SKM-1 (cell line): ENCODE results near the gene ZFPL1.

Experiments
- DNase-seq: peaks from one replicate; lab custom pipeline; 2025; ENCODE audit not compliant: unreplicated experiment; lab: John Stamatoyannopoulos, UW

ZFPL1 gene

DNA sequence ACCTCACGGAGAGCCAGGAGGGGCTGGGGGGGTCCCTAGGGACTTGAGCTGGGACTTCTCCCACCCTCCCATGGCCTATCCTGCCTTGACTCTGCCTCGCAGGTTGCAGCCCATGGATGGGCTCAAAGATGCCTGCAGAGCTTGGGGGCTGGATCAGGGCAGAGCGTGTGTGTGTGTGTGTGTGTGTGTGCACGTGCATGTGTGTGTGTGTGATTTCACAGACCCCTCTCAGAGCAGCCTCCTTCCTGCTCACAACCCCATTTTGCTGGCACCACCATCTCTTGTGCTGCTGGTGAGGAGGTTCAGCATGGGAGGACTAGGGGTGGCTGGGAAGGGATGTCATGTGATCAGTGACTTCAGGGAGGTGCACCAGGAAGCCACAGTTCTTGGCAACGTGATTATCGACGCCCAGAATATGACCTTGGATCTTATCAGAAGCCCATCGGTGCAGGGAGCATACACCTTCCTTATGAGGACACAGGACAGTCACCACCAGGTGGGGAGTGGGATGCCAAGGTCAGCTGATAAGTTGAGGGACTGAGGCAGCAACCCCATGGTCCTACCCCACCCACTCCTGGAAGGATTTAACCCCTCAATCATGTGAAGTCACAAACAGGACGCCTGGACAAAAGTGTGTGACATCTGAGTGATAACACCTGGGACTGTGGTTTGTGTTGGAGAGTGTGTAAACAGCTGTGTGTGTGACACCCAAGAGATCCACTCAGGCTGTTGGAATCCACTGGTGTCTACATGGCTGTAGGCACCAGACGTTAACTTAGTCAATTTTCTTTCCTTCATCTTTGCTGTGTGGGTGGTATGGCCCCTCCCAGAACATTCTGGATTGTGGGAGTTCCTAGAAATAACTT is 23.8 kb upstream of the ZFPL1 start:
- DNase-seq: no peak

DNA sequence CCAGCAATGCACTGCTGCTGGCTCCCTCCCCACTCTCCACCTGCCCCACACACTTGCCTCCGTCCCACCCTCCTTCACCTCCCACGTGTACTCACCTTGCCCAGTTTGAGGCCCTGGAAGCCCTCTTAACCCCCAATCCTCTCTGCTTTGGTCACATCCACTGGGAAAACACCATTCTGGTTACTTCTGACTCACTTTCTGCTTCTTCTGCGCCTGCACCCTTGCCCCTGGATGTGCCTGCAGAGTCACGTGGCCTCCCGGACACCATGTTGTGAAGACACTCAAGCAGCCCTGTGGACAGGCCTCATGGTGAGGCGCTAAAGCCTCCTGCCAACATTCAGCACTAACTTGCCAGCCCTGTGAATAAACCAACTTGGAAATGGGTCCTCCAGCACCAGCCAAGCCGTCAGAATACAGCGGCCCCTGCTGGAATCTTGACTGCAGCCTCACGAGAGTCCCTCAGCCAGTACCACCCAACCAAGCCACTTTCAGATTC is 23.1 kb upstream of the ZFPL1 start:
- no peak for DNase-seq

DNA sequence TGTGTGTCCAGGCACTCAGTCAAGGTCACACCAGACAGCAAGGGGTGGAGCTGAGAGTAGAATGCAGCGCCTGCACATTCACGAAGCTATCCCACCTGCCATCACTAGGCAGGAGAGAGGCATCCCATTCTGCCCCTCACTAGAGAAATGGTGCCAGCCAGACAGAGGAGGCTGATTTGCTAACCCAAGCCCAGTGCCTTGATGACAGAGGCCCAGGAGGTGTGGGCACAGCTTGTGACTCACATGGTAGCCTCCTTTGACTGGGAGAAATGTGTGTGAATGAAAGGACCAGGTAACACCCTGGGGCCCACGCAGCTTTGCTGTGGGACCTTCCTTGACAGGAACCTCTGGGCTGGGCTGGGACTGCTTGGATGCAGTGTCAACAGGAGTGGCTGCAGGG is 20.5 kb upstream of the ZFPL1 start:
- DNase-seq: no peak

DNA sequence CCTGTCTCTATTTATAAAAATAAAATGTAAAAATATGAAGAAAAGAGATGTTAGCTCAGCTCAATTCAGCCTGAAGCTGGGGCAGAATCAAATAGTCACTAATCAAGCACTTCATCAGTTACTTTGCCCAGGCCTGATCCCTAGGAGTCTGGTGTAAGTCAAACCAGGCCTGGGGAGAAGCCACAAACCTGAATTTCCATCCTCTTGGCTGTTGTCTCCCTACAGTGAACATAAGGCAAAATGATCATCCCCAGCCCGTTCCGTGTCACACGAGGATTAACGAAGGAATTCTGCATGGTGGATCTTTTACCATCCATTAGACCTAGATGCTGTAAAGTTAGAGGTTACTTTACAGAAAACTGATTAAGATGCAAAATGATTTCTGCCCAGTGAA is 19.2 kb upstream of the ZFPL1 start:
- no peak for DNase-seq

DNA sequence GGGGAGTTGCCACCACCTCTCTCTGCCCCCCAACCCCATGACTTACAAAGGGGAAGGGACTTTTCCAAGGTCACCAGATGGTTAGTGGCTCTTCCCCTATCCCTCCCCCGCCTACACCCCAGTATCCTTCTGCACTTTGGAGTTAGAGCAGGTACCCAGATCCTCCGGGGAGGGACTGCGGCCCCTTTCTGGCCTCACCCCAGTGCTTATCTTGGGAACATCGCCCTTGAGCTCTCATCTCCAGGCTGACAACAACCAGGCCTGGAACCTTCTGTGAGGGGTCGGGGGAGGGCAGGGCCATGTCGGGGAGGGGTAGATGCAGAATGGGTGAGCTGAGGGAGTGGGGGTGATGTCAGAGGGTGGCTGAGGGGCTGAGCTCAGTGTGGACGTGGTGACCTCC is 18.2 kb upstream of the ZFPL1 start:
- no peak for DNase-seq

DNA sequence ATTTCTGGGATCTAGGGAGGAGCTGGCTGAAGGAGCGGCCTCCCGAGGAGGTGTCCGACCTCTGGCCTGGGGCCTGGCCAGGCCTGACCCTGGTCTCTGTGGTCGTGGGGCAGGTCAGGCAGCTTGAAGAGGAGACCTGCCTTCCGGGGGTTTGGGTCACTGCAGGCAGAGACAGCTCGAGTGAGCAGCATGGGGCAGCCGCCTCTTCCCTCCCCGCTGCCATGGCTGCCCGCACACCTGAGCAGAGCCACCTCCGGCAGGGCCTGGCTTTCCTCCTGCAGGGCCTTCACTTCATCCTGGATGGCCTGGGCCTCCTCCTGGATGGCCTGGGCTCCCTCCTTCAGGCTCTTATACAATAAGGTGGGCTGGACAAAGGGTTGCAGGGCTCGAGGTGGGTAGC is 17.7 kb upstream of the ZFPL1 start:
- no peak for DNase-seq

DNA sequence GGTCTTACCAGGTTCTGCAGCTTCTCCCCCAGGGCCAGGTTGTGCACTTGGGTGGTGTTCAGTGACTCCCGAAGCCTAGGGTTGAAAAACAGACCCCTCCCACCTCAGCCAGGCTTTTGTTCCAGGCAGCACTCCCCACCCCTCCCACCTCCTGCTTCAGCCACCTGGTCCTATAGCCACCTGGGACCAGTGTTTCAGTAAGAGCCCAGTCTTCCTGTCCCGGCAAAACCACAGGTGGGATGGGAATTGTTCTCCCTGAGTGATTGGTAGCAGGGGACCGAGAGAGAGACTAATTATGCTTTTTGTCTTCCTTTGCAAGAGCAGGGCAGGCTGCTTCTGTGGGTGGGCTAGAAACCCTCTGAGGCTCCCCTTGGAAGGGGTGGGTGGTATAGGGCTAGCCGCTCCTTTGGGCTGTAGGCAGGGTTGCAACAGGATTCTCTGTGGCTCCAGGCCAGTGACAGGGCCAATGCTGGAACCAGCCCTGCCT is 17.2 kb upstream of the ZFPL1 start:
- DNase-seq: no peak

DNA sequence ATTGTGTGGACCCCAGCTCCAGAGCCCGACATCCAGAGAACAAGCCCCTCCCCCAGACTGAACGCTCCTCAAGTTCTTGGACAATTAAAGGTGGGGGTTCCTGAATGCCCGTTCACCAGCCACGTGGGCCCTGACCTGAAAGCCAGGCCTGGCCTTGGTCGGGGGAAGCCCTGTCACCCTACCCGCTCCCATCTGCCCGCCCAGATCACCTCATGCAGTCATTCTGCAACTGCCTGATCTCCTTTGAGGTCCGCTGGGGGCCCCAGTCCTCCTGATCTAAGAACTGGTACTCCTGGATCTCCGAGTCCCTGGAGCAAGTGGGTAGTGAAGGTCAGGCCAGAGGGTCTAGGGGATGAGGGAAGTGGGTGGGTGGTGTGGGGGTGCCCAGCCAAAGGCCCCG is 16.6 kb upstream of the ZFPL1 start:
- no peak for DNase-seq

DNA sequence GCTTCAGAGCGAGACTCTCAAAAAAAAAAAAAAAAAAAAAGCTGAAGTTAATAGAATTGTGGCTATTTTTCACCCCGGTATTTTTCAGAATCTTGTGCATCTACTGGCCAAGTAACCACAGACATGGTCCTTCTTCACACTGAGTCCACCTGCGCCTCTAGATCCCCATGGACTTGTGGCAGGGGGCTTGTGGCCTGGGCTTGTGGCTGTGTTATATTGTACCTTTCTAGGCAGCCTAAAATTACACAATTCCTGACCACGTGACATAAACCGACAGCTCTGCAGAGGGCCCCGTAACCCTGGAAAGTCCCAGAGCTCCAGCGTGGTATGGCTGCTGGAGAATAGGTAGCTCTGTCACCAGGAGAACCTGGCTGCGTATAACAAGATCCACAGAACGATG is 14.8 kb upstream of the ZFPL1 start:
- DNase-seq: peak; percentile 34

DNA sequence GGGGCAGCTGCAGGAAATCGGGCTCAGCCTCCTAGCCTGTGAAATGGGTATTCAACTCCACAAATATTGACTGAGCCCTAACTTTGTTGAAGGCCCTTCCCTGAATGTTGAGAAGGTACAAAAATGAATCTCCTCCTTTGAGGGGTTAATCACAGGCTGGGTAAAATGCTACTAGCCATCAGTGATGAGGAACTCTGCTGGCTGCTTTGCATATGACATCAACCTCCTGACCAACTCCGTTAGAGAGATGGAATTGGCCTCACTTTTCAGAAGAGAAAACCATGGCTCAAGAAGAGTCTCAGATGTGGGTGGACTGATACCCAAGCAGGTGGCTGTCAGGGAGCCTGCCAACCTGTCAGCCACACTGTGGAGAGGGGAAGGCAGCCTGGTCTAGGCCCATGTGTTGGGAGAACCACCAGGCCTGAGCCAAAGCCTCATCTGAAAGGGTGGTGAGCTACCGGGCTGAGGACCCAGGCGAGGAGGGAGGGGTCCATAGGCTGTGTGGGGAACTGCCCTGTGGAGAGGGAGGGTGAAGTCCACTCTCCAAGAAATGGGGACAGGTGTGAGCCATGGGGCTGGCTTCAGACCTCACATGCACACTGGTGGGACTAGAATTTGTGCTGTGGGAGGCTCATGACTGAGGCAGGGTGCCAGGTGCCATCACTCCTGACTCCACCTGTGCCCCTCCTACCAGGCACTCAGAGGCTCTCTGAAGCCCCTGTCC is 12.0 kb upstream of the ZFPL1 start:
- DNase-seq: no peak

DNA sequence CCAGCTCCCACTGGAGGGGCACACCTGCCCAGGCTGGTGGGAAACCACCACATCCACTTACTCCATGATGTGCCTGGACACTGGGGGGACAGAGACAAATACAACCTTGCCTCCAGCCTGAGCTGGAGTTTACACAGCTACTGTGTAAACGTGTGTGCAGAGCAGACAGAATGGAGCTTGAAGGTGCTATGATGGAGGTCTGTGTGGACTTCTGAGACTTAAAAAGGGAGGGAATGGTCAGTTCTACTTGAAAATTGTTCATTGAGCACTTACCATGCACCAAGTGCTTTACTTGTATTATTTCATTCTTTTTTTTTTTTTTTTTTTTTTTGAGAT is 11.4 kb upstream of the ZFPL1 start:
- DNase-seq: no peak

DNA sequence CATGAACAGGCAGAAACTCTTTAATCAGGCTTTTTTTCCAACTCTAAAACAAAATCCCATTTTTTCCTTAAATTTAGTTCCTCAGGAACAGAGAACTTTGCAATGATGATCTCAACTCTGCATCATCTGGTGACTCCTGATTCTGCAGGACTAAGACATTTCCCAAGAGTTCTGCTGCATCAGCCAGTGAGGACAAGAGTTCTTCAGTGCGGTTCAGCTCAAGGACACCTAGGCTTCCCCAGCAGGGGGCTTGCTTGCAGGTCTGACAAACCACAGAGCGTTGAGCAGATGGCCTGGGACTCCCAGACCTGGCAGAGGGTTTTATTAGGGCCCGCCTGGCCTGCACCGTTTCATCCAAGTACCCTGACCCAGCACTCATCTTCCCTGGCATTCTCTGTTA is 6.6 kb upstream of the ZFPL1 start:
- DNase-seq: no peak

DNA sequence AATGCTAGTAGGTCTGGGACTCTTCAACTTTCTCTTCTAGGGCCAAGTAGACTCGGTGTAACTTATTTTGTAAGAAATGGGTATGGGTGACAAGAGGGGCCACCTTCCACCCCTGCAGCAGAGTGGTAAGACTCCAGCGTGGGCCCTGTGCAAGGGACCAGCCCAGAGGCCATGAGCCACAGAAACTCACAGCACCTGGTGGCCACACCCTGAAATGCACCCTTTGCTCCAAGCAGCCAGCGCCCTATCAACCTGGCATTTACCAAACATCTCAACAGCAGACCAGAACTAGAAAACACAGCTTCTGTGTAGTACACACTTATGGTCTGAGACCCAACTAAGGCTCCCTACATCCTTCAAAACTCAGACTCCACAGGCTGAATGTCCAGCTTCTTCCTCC is 5.9 kb upstream of the ZFPL1 start:
- peak; percentile 19 for DNase-seq

DNA sequence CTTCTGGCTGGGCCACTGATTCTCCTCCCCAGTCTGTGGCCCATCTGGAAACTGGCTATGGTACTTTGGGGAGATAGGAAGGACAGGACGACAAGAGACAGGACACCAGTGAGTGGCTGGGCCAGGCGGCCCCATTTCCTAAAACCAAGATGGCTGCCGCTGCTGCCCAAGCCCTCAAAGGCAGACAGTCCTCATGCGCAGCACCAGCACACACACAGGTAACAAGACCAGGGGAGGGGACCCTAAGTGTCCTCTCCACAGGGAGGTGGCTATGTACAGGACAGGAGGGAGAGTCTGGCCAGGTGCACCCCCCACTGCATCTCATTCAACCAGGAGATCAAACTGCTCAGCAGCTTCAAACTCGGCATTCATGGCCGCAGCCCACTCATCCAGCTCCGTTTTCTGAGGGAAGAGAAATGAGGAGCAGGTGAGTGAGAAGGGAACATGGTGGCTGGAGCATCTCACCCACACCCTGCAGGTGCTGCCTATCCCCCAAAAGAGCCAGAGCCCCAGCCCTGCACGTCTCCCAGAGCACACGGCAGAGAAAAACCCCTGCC is 5.2 kb upstream of the ZFPL1 start:
- DNase-seq: no peak

DNA sequence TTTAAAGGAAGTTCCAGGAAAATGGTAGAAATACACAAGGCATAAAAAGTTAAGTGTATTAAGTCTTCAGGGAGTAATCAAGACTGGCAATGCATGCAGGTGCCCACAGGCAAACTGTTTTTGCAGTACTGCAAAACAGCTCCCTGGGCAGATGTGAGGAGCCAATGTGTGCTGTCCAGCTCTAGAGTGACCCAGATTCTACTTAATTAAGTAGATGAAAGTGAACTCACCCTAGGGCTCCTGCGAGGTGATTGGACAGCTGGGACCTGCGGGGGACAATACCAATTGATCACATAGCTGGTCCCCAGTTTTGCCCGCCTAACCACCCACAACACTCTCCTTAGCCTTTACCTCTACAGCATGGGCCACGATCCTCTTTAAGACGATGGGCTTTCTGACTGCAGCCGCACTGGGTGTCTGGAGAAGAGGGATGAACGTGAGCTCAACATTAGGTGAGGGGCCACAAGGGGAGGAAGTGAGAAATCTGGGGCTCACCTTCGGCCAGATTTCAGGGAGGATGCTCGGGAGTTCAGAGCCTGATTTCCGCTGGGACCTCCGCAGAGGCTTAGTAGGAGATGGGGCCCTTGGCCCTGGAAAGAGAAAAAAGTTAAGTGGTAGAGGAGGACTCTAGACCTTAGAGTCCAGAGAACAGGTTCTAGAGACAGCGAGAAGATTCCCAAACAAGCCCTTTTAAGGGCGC is 738 bp upstream of the ZFPL1 start:
- no peak for DNase-seq

DNA sequence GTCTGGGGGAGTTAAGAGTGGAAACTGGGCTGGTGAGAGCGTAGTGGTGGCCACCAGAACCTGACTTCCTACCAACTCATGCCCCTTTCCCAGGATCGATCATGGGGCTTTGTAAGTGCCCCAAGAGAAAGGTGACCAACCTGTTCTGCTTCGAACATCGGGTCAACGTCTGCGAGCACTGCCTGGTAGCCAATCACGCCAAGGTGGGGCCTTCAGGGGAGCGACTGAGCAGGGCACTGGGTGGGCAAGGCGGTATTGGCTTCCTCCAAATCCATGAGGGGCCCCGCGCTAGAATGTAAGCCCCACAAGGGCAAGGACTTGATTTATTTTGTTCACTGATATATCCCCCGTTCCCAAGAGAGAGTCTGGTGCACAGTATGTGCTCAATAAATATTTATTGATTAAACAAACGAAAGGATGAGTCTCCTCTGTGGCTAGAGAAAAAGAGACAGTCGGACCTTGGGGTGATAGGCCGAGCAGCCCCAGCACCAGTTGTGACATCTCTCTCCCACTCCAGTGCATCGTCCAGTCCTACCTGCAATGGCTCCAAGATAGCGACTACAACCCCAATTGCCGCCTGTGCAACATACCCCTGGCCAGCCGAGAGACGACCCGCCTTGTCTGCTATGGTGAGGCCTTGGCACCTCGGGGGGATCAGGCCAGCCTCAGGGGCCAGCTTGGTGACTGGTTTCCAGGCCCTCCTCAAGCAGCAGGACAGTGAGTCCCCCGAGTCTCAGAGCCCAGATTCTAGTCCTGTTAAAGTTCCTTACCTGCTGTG is 765 bp downstream of the ZFPL1 start:
- no peak for DNase-seq

DNA sequence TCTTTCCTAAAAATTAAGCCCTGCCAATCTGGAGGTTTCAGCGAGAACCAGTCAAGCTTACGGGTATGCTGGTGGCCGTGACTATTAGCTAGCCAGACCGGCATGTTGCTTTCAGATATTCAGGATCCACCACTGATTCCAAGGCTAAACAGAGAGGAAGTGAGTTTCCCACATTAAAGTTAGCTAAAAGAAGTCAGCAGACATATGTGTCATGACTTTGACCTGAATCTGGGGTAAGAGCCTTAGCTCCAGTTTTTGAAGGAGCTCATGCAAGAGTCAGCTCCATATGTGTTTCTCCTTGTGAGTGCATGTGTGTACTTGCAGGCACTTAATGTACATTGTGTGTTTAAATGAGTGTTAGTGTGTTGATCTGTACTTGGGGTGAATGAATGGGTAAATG is 1.4 kb downstream of the ZFPL1 start:
- no peak for DNase-seq

DNA sequence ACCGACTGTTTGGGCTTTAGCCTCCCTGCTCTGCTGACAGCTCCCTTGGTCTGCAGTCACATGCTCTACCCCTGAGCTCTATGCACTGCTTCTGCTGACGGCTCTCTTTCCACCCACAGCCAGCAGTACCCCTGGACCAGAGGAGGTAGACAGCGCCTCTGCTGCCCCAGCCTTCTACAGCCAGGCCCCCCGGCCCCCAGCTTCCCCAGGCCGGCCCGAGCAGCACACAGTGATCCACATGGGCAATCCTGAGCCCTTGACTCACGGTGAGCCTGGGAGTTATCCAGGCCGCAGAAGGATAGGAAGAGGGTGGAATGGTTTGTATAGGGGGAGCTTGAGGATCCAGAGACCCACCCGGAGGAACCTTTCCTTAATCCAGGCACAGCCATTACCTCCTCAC is 2.8 kb downstream of the ZFPL1 start:
- no peak for DNase-seq

DNA sequence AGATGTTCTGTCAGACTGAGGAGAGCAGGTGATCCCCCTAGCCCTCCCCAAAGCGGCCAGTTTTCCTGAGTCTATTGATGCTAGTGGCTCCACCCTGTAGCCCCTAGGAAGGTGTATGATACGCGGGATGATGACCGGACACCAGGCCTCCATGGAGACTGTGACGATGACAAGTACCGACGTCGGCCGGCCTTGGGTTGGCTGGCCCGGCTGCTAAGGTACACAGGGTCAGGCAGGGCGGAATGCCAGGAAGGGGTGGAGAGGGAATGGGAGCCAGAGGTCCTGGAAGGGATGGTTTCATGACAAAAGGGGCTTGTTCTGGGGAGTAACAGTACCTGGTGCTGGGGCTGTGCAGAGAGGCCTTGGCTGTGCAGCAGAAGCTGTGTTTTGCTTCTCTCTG is 3.2 kb downstream of the ZFPL1 start:
- no peak for DNase-seq

DNA sequence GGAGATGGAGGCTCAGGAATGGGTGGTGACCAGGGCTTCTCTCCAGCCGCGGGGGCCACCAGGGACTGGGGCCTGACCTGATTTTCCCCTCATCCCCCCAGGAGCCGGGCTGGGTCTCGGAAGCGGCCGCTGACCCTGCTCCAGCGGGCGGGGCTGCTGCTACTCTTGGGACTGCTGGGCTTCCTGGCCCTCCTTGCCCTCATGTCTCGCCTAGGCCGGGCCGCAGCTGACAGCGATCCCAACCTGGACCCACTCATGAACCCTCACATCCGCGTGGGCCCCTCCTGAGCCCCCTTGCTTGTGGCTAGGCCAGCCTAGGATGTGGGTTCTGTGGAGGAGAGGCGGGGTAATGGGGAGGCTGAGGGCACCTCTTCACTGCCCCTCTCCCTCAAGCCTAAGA is 3.8 kb downstream of the ZFPL1 start:
- no peak for DNase-seq

DNA sequence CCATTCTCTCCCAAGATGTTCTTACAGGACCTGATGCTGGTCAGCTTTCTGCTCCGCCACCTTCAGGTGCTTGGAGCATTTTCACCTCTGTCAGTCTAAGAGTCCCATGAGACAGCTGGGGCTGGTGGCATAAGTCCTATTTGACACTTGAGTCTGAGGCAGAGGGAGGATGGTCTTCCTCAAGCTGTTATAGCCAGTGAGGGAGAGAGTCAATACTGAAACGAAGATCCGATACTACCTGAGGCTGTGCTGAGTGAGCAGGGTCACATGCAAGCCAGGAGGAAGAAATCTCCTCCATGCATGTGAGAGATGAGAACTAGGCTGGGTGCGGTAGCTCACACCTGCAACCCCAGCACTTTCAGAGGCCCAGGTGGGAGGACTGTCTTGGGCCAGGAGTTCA is 5.6 kb downstream of the ZFPL1 start:
- DNase-seq: no peak
